AG09309 (cell line): ENCODE measurements around the gene TMEM259.
A peak's percentile ranks its signal among the peaks of the same experiment; 100 is the strongest.

Source experiments
- DNase-seq: peaks from one replicate; pipeline ENCODE4 v3.0.0-alpha.2; 2010; ENCODE audit warnings: low read depth
- H3K4me3 ChIP-seq: 2 replicates; pipeline ENCODE4 v1.5.1; 2011; ENCODE audit warnings: mild to moderate bottlenecking, low read depth, low read length, moderate library complexity; ENCODE audit not compliant: control insufficient read depth
- TF ChIP-seq, protein P1 (sequence below): IDR thresholded peaks from 2 replicates; pipeline ENCODE4 v1.5.1; 2011; ENCODE audit warnings: mild to moderate bottlenecking, low read depth, low read length, inconsistent platforms; ENCODE audit not compliant: insufficient read depth, control insufficient read depth; ENCODE audit errors: missing control alignments

TMEM259 gene

DNA sequence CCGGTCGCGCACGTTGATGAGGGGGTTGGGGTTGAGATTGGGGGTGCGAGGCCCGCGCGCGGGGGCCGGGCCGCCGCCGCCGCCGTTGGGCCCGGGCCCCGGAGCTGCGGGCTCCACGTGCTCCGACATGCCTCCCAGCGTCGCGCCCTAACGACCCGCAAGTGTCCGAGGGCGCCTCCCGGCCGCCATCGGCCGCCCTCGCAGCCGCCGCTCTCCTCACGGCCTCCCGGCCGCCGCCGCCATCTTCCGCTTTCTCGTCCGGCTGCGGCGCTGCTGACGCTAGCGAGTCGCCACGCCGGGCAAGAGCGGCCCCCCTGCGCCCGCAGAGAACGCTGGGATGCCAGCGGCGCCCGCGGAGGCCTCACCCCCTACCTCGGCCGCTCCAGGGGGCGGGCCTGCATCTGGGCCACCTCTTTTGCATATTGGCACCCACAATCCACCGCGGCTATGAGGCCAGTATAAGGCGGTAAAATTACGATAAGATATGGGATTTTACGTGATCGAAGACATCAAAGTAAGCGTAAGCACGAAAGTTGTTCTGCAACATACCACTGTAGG is at the start of gene TMEM259:
TSS of gene TMEM259 (minus strand) at position 256 of the 558 bp plus-strand sequence. CDS start at position 129, 127 bp downstream.
- peak; percentile 88 for DNase-seq

DNA sequence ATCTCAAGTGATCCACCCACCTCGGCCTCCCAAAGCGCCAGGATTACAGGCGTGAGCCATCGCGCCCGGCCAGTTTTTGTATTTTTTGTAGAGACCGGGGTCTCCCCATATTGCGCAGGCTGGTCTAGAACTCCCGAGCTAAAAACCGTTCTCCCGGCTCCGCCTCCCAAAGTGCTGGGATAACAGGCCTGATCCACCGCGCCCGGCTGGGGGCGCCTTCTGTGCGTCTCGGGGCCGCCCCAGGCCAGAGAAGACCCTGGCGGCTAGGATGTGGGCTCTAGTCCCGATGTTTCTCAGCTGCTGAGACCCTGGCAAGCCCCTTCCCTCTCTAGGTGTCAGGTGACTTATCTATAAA is 49.6 kb upstream of the TMEM259 start:
- no peak overlapping the region for H3K4me3 ChIP-seq
- no peak for DNase-seq
- TF ChIP-seq, protein P1, sequence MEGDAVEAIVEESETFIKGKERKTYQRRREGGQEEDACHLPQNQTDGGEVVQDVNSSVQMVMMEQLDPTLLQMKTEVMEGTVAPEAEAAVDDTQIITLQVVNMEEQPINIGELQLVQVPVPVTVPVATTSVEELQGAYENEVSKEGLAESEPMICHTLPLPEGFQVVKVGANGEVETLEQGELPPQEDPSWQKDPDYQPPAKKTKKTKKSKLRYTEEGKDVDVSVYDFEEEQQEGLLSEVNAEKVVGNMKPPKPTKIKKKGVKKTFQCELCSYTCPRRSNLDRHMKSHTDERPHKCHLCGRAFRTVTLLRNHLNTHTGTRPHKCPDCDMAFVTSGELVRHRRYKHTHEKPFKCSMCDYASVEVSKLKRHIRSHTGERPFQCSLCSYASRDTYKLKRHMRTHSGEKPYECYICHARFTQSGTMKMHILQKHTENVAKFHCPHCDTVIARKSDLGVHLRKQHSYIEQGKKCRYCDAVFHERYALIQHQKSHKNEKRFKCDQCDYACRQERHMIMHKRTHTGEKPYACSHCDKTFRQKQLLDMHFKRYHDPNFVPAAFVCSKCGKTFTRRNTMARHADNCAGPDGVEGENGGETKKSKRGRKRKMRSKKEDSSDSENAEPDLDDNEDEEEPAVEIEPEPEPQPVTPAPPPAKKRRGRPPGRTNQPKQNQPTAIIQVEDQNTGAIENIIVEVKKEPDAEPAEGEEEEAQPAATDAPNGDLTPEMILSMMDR: peak; percentile 33

More for the DNA sequence above, at the start of gene TMEM259:
- TF ChIP-seq, protein P1: no peak
- peak within 1 kb of the TSS; percentile 93 for H3K4me3 ChIP-seq

DNA sequence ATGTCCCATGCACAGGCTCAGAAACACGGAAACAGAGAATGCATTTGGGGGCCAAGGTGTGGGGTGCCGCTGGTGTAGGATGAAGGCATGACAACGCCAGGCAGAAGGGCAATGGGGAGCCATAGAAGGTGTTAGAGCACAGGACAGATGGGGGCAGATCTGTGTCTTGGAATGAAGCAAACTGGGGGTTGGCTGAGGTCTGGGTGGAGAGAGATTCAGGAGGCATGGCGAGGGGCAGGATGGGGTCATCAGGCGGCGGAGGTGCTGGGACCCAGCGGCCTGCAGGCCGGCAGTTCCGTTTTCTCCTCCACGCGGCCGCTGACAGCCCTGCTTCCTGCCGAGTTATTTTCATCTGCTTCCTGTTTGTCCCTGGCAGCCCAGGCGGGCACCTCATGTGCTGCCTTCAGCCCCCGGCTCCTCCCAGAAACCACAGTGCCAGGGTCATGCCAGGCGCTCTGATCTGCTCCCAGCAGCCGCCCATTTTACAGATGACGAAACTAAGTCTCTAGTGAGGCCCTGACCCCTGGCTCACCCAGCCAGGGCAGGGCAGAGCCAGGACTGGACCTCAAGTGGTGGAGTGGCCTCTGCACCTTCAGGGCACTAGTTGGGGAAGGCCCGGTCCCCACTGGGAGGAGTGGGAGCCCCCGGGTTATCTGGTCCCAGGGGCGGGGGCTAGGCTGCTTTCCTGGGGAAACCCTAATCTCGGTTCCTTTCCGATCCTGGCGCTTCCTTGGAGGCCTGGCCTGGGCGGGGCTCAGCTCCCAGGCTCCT is 48.3 kb upstream of the TMEM259 start:
- no peak for DNase-seq
- TF ChIP-seq, protein P1: no peak
- H3K4me3 ChIP-seq: no peak overlapping the region

DNA sequence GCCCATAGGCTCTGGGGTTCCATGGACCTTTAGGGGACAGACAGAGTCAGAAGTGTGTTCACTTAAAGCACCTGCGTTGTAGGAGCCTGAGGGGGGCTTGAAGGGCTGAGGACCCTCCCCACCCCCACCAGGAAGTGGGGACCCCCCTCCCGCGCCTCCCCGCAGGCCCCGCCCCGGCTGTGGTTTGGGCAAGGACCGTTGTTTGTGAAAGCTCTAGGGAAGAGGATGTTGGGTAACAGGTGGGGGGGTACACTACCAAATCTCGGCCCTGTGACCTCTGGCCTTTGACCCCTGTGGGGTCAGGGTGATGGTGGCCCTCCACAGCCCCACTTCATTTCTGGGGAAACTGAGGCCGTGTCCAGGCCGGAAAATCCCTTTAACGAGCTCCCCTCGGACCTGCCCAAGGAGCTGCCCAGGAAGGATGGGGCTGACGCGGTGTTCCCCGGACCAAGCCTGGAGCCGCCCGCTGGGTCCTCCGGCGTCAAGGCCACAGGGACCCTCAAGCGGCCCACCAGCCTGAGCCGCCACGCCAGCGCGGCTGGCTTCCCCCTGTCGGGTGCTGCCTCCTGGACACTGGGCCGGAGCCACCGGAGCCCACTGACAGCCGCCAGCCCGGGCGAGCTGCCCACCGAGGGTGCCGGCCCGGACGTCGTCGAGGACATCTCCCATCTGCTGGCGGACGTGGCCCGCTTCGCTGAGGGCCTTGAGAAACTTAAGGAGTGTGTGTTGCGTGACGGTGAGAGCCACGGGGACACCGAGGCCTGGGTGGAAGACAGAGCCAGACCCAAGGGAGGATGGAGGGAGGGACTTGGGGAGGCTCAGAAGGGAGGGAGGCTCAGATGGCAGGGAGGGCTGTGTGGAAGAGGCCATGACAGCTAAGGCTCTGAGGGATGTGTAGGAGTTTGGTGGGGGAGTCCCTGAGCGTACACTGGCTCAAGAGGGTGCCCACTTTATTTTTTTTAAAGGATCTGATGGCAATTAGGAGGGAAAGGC is 47.4 kb upstream of the TMEM259 start:
- no peak for DNase-seq
- H3K4me3 ChIP-seq: no peak overlapping the region
- TF ChIP-seq, protein P1: no peak

DNA sequence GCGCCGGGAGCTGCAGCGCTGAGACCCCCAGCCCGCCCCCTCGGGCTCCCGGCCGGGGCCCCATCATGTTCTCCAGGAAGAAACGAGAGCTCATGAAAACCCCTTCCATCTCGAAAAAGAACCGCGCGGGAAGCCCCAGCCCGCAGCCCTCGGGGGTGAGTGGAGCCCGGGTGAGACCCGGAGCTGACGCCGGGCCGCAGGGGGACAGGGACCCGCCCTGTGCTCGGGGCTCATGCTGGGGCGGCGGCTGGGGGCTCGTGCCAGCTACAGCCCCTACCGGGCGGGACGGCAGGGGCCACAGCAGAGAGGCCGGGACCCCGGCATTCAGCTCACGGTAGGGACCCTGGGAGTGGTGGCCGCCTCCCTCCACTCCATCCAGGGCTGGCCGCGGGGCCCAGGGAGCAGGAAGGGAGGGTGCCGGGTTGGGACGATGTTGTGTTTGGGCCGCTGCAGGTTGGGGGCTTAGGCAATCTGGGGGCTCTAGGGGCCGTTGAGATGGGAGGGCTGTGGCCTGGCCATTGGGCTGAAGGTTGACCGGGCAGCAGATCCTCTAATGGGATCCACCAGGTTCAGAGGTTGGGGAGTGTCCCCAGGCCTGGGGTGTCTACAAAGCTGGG is 46.5 kb upstream of the TMEM259 start:
- no peak for DNase-seq
- no peak overlapping the region; the same call in 1 of the 2 replicates for H3K4me3 ChIP-seq
- TF ChIP-seq, protein P1: no peak
